DMS 273 (cell line): ENCODE results near the gene ODAPH.
"Not testable (repeated sequence)": the region's sequence is repeated elsewhere in the genome, so short reads cannot be mapped to it uniquely, and the experiment has no call there.

Experiments
- DNase-seq: peaks from one replicate; lab custom pipeline; 2025; ENCODE audit not compliant: unreplicated experiment; lab: John Stamatoyannopoulos, UW

The ODAPH gene

GRCh38 chr4:75544220-75544619, 11.6 kb upstream of the ODAPH start:
- not testable (repeated sequence) for DNase-seq

DNA sequence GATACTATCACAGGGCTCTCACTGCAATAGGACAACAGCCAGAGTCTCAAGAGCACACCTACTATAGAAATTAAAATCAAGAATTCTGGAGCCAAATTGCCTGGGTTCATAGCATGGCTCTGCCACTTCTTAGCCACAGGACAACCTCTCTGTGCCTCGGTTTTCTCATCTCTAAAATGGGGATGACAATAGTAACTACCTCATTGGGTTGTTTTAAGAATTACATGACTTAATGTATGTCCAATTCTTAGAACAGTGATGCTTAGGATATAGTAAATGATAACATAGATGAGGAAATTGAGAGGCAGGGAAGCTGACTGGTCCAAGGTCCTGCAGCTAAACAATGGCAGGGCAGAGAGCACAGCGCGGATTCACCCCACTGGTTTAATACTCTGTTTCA, 11.0 kb upstream of the ODAPH start:
- no peak for DNase-seq

DNA sequence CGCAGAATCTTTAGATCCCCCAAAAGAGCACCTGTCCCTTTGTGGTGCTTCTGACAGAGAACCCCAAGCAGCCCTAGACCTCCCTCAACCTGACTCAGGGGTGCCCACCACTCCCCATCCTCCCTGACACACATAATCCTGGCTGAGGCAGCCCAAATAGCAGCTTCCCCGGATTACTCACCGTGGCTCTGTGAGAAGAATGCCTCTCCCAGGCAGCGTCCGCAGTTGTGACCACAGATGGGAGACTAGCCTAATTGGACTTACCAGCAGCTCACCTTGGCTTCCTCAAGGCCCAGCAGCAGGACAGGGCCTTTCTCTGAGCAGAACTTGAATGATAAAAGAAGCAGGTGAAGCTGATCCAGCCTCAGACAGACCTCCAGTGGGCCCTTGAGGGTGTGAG, 10.3 kb upstream of the ODAPH start:
- DNase-seq, result no peak

- DNase-seq, result peak; percentile 25
Observed at GRCh38 chr4:75547647-75548387, 8.0 kb upstream of the ODAPH start.

GRCh38 chr4:75549019-75549418, 6.8 kb upstream of the ODAPH start:
- DNase-seq, result no peak

- DNase-seq, result no peak
Observed at GRCh38 chr4:75552452-75552851, 3.4 kb upstream of the ODAPH start.

DNA sequence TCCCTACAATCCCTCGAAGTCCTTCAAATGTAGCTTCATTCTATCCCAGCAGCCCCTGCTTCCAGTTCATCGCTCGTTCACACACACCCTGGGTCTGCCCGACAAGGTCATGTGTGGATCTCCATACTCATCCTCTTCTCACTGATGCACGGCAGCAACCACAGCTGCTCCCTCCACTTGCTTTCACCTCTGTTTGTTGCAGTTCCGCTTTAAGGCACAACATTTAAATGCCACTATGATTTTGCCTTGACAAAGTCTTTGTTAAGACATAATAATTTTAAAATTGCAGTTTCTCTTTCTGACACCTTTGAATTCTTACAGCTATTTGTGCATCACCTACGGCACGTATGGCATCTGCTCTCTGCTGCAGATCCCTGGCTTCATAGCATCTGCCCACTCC, 1.8 kb downstream of the ODAPH start:
- no peak for DNase-seq

GRCh38 chr4:75561789-75562188, 5.9 kb downstream of the ODAPH start:
- no peak for DNase-seq

GRCh38 chr4:75564023-75564422, 8.2 kb downstream of the ODAPH start:
- no peak for DNase-seq

GRCh38 chr4:75565481-75565880, 9.6 kb downstream of the ODAPH start:
- DNase-seq, result no peak

GRCh38 chr4:75566911-75567310, 11.0 kb downstream of the ODAPH start:
- no peak for DNase-seq

- no peak for DNase-seq
Observed at GRCh38 chr4:75567725-75568124, 11.9 kb downstream of the ODAPH start.

DNA sequence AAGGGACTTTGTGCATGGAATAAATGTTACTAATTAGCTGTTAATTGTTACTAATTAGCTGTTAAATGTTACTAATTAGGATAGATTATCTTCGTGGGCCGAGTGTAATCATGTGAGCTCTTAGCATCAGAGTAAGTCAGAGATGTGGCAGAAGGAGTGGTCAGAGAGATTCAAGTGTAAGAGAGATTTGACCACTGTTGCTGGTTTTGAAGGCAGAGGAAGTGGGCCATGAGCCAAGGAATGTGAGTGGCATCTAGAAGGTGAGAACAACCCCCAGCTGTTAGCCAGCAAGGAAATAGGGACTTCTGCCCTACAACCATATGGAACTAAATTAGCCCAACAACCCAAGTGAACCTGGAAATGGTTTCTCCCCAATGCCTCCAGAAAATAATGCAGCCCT, 28.2 kb downstream of the ODAPH start:
- DNase-seq, result peak; percentile 20

DNA sequence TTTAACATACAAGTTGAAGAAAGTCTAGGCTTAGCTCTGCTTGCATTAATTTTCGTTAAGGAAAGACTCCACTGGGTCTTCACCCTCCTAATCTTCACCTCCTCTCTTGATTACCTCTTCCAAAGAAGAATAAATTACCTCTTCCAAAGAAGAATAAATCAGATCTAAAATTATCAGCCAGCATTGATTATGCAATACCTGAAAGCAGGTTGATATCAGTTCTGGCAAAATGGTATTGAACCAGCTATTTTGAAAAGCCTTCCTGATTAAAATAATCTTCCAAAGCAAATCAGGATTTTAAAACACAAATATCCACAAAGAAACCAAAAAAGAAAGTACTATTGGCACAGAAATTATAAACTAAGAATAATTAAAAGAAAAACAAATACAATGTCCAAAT, 37.5 kb downstream of the ODAPH start:
- no peak for DNase-seq

DNA sequence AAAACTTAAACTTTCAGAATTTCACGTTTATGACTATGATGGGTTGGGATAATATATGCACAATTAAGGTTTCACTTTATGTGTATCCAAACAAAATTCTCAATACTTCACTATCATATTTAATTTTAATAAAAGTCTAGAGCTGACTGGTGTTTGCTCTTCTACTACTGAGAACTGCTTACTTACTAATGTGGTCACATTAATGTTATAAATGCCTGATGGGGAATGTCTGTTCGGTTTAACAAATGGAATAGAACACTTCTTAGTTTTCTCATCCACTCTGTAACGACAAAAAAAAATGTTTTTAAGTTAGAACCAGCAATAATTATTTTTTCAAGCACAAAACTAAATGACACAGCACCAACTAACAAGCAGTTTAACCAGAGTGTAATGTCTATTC, 40.2 kb downstream of the ODAPH start:
- no peak for DNase-seq

DNA sequence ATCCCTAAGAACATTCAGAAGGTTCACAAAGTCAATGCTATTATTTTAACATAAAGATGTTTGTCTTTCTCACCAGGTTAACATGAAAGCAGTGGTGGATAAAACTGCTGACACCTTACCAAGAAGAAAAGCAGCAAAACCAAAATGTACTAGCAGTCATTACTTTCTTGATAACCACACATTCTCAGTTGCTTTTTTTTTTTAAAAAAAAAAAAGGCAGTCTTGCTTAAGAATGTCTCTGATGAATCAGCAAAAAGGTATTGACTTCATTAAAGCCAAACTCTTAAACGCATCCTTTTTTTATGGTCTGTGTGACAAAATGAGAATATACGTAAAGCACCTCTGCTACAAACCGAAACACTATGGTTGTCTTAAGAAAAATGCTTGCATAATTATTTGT, 42.5 kb downstream of the ODAPH start:
- no peak for DNase-seq

GRCh38 chr4:75599647-75600046, 43.8 kb downstream of the ODAPH start:
- DNase-seq, result no peak

DNA sequence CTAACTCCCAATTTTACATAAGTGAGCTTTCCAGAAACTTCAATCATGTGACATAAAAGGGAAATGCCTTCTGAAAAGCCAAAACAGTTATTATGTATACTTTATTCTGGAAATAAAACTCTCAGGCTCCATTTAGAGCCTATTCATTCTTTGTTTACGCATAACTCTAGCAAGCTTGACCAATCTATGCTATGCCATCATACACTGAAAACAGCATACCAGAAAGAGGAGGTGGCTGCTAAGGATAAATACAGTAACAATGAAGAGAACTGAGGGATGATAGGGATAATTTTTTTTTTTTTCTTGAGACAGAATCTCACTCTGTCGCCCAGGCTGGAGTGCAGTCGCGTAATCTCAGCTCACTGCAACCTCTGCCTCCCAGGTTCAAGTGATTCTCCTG, 50.1 kb downstream of the ODAPH start:
- no peak for DNase-seq

GRCh38 chr4:75612306-75612705, 56.4 kb downstream of the ODAPH start:
- no peak for DNase-seq
